DOHH2 (cell line): ENCODE data around the gene API5.

Experiments
- CTCF ChIP-seq: fragments of 200-600 bp; sonication (generic); IDR thresholded peaks from one replicate; pipeline ENCODE4 v1.5.1; 2014; ENCODE audit warnings: antibody characterized with exemption, mild to moderate bottlenecking, low read depth, low read length; ENCODE audit not compliant: poor library complexity, severe bottlenecking
- EZH2phosphoT487 ChIP-seq: fragments of 200-600 bp; sonication (generic); IDR thresholded peaks from 2 replicates; pipeline ENCODE4 v1.6.1; 2017; ENCODE audit warnings: borderline replicate concordance, mild to moderate bottlenecking, antibody characterized with exemption, low read length, moderate library complexity, mixed read lengths

DNA sequence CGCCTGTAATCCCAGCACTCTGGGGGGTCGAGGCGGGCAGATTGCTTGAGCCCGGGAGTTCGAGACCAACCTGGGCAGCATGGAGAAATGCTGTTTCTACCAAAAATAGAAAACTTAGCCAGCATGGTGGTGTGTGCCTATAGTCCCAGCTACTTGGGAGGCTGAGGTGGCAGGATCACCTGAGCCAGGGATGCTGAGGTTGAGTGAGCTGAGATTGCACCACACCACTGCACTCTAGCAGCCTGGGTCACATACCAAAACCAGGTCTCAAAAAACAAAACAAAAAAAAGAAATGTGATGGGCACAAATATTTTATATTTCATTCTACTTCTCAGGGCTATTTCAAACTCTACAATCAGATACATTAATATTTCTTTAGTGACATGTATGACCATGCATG lies 72.6 kb downstream of the API5 start:
- no peak for TF ChIP-seq CTCF
- TF ChIP-seq EZH2phosphoT487 = no peak
